Measurements from ENCODE around the gene SYT7. TPM values are rescaled to one million over a fixed set of nuclear protein-coding genes. Genes with fewer than 3 reads are reported as not detected.

Gene SYT7
- total RNA-seq, 4 donors from 2014 or later, result 2.1 to 10.0 (median 5.9) TPM

GRCh38 chr11:61545341-61545740, 35.5 kb downstream of the SYT7 start:
- H3K36me3 ChIP-seq, result no peaks in the 10 kb centered on the region
- no peak overlapping the region for H3K4me3 ChIP-seq
- no peaks in the 10 kb centered on the region for H3K9me3 ChIP-seq
- no peak for TF ChIP-seq POLR2A (IDR thresholded peaks at IDR 0.05)
- no peak for TF ChIP-seq CTCF (IDR thresholded peaks at IDR 0.05)
- no peaks in the 10 kb centered on the region for H3K4me1 ChIP-seq
- DNase-seq, result no peak
- no peaks in the 10 kb centered on the region for H3K27me3 ChIP-seq
- H3K27ac ChIP-seq, result no peak overlapping the region
- intact Hi-C loops (cut with DNase I; ENCODE audit: low total_unique reads), result no loop called here

GRCh38 chr11:61544466-61544865, 36.4 kb downstream of the SYT7 start:
- intact Hi-C loops (cut with DNase I; ENCODE audit: low total_unique reads), result no loop called here
- Histone ChIP-seq H3K4me1 (no peaks in the 10 kb centered on the region), H3K27ac (no peak overlapping the region), H3K36me3 (no peaks in the 10 kb centered on the region), H3K4me3 (no peak overlapping the region), H3K27me3 (no peaks in the 10 kb centered on the region), H3K9me3 (no peaks in the 10 kb centered on the region)
- no peak for TF ChIP-seq CTCF (IDR thresholded peaks at IDR 0.05)
- TF ChIP-seq POLR2A (IDR thresholded peaks at IDR 0.05), result no peak
- DNase-seq, result no peak

- Histone ChIP-seq H3K4me3 (no peak overlapping the region), H3K27ac (no peak overlapping the region), H3K9me3 (no peaks in the 10 kb centered on the region), H3K27me3 (no peaks in the 10 kb centered on the region), H3K4me1 (no peaks in the 10 kb centered on the region), H3K36me3 (no peaks in the 10 kb centered on the region)
- intact Hi-C loops (cut with DNase I; ENCODE audit: low total_unique reads), result no loop called here
- TF ChIP-seq POLR2A (IDR thresholded peaks at IDR 0.05) (no peak), CTCF (IDR thresholded peaks at IDR 0.05) (no peak)
- no peak for DNase-seq
Measured at GRCh38 chr11:61543606-61544306, 37.1 kb downstream of the SYT7 start.

- Histone ChIP-seq H3K36me3 (no peaks in the 10 kb centered on the region), H3K4me3 (no peak overlapping the region), H3K4me1 (no peaks in the 10 kb centered on the region), H3K27me3 (no peaks in the 10 kb centered on the region), H3K9me3 (no peaks in the 10 kb centered on the region), H3K27ac (no peak overlapping the region)
- intact Hi-C loops (cut with DNase I; ENCODE audit: low total_unique reads), result no loop called here
- TF ChIP-seq CTCF (IDR thresholded peaks at IDR 0.05), result no peak
- no peak for TF ChIP-seq POLR2A (IDR thresholded peaks at IDR 0.05)
- DNase-seq, result no peak
Measured at GRCh38 chr11:61542705-61543104, 38.2 kb downstream of the SYT7 start.

- H3K4me3 ChIP-seq, result no peak overlapping the region
- H3K9me3 ChIP-seq, result no peaks in the 10 kb centered on the region
- H3K27me3 ChIP-seq, result no peaks in the 10 kb centered on the region
- no peaks in the 10 kb centered on the region for H3K4me1 ChIP-seq
- TF ChIP-seq CTCF (IDR thresholded peaks at IDR 0.05) (no peak), POLR2A (IDR thresholded peaks at IDR 0.05) (no peak)
- H3K27ac ChIP-seq, result no peak overlapping the region
- peak in 1 of 2 donors; percentile 18 for DNase-seq
- no peaks in the 10 kb centered on the region for H3K36me3 ChIP-seq
- intact Hi-C loops (cut with DNase I; ENCODE audit: low total_unique reads), result no loop called here
Measured at GRCh38 chr11:61542024-61542461, 38.8 kb downstream of the SYT7 start.
